ENCODE data around the gene TMEM233. TPM values are rescaled to one million over a fixed set of nuclear protein-coding genes. Genes with fewer than 3 reads are reported as not detected.

The TMEM233 gene
- total and polyA plus RNA-seq, 10 of the 15 experiments (the other 5 are each of a cell fraction or from before 2014, with no cell fraction given): not detected

- no peak for TF ChIP-seq SMAD5 (IDR thresholded peaks at IDR 0.05; ENCODE audit: low read depth)
- TF ChIP-seq MXI1 (IDR thresholded peaks at IDR 0.05; ENCODE audit: low read depth, low read length): no peak
- no peak for TF ChIP-seq CBX3 (IDR thresholded peaks at IDR 0.05; ENCODE audit: borderline replicate concordance, low read depth)
- TF ChIP-seq KDM1A (IDR thresholded peaks at IDR 0.05; ENCODE audit: borderline replicate concordance): no peak
- TF ChIP-seq ZNF24 (IDR thresholded peaks at IDR 0.05): no peak
- TF ChIP-seq USF2 (IDR thresholded peaks at IDR 0.05; ENCODE audit: borderline replicate concordance, low read depth, low read length): no peak
- no peak for TF ChIP-seq CHD2 (IDR thresholded peaks at IDR 0.05; ENCODE audit: borderline replicate concordance, low read depth, low read length)
- no peak for TF ChIP-seq SREBF1 (IDR thresholded peaks at IDR 0.05; ENCODE audit: low read length)
- peak; percentile 6 to 8; a peak in 1 of 4 replicates for TF ChIP-seq BHLHE40 (IDR thresholded peaks at IDR 0.05; ENCODE audit: borderline replicate concordance in 1 of 2, low read depth in 2 of 2, low read length in 1 of 2)
- no peak for TF ChIP-seq LARP7 (IDR thresholded peaks at IDR 0.05)
- TF ChIP-seq SRF (IDR thresholded peaks at IDR 0.05; ENCODE audit: low read depth in 2 of 2, low read length in 2 of 2): no peak
- TF ChIP-seq HDAC6 (IDR thresholded peaks at IDR 0.05; ENCODE audit: unreplicated experiment): no peak
- no peak for TF ChIP-seq NFYA (IDR thresholded peaks at IDR 0.05; ENCODE audit: borderline replicate concordance, low read depth, low read length)
- TF ChIP-seq ZNF592 (IDR thresholded peaks at IDR 0.05): no peak
- no peak for TF ChIP-seq EZH2 (IDR thresholded peaks at IDR 0.05; ENCODE audit: borderline replicate concordance, control insufficient read depth, low read depth, low read length)
- peak; percentile 63 for TF ChIP-seq MEF2B (IDR thresholded peaks at IDR 0.05; ENCODE audit: partially characterized antibody, poor library complexity, severe bottlenecking)
- peak; percentile 78 for TF ChIP-seq RELA (IDR thresholded peaks at IDR 0.05; ENCODE audit: borderline replicate concordance, partially characterized antibody)
- TF ChIP-seq SPI1 (IDR thresholded peaks at IDR 0.05; ENCODE audit: borderline replicate concordance, insufficient read depth, low read depth, low read length): peak; percentile 64; the same call in 1 of the 2 replicates
- no peak for TF ChIP-seq ZSCAN29 (IDR thresholded peaks at IDR 0.05)
- TF ChIP-seq PAX8 (IDR thresholded peaks at IDR 0.05): no peak
- TF ChIP-seq CBFB (IDR thresholded peaks at IDR 0.05; ENCODE audit: low read depth): no peak
- no peak for TF ChIP-seq BACH1 (IDR thresholded peaks at IDR 0.05; ENCODE audit: borderline replicate concordance)
- TF ChIP-seq POLR2AphosphoS5 (IDR thresholded peaks at IDR 0.05; ENCODE audit: low read length): no peak
- TF ChIP-seq FOS (IDR thresholded peaks at IDR 0.05; ENCODE audit: borderline replicate concordance, extremely low read depth, insufficient read length): no peak
- no peak for TF ChIP-seq POLR2AphosphoS2 (IDR thresholded peaks at IDR 0.05; ENCODE audit: low read depth, low read length)
- no peak for TF ChIP-seq DPF2 (IDR thresholded peaks at IDR 0.05)
Observed at GRCh38 chr12:119666900-119667576, 73.5 kb downstream of the TMEM233 start (continued).

Data from GM12878 (cell line).